ENCODE data around the gene PLCH1. TPM values are rescaled to one million over a fixed set of nuclear protein-coding genes. Genes with fewer than 3 reads are reported as not detected.

The PLCH1 gene
- total and polyA plus RNA-seq, 10 of the 15 experiments (the other 5 are each of a cell fraction or from before 2014, with no cell fraction given): 0.03 to 0.22 (median 0.04) TPM; not detected in 5

DNA sequence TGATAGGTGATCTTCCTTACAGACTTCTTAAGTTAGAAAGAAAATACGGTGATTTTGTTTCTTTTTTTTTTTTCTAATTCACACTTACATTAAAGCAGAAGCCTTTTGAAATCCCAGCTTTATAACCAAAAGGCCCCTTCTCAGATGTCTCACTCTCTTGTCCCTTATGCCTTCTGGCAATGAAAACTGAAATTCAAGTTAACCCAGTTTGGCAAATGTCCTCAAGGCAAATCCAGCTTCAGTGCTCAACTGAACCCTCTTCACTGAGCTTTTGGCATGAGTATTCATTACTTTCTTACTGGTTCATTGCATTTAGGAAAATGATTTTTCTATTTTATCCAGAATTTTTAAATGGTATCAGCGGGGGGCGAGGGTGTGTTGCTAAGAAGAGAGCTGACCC, 17.0 kb downstream of the PLCH1 start:
- RAD21 ChIA-PET (ENCODE audit: unreplicated experiment): no interaction called here
- H4K20me1 ChIP-seq (ENCODE audit: control insufficient read depth, insufficient read depth): no peaks in the 10 kb centered on the region
- TF ChIP-seq IRF4 (IDR thresholded peaks at IDR 0.05; ENCODE audit: low read depth, low read length) (no peak), DPF2 (IDR thresholded peaks at IDR 0.05) (no peak)
- 20% methylated on average over 3 of the region's 3 CpGs for WGBS (ENCODE audit: insufficient coverage, insufficient replicate concordance, low lambda C conversion rate, missing lambda C conversion rate)
- H3K27ac ChIP-seq (ENCODE audit: control insufficient read depth, insufficient read depth): no peak overlapping the region
- CTCF ChIA-PET: interaction anchor here (0.6 kb wide), 1 partner anchor 9 kb away, joined by 3 read pairs; no protein-coding TSS in a partner anchor
- no peaks in the 10 kb centered on the region for H3K36me3 ChIP-seq (ENCODE audit: control insufficient read depth in 2 of 2, insufficient read depth in 2 of 2, low read length in 1 of 2)
- H3K4me1 ChIP-seq (ENCODE audit: control insufficient read depth, insufficient read depth, low read length): no peaks in the 10 kb centered on the region
- no peak for ATAC-seq
- no peak overlapping the region for H3K4me3 ChIP-seq
- H3K79me2 ChIP-seq (ENCODE audit: control insufficient read depth, insufficient read depth, low read length): no peaks in the 10 kb centered on the region
- SMC1A ChIA-PET (ENCODE audit: uncharacterized antibody, unreplicated experiment): interaction anchor here (1.1 kb wide), 1 partner anchor 9 kb away, joined by 4 read pairs; no protein-coding TSS in a partner anchor
- POLR2A ChIA-PET: no interaction called here
- H3K9ac ChIP-seq (ENCODE audit: control insufficient read depth, insufficient read depth, low read length): no peak overlapping the region
- intact Hi-C loops (cut with micrococcal nuclease; ENCODE audit: unreplicated experiment) (no loop called here), in situ Hi-C loops (cut with MboI) (no loop called here)
- H2AFZ ChIP-seq (ENCODE audit: control insufficient read depth, low read depth, low read length): no peak overlapping the region
- no peaks in the 10 kb centered on the region for H3K9me3 ChIP-seq (replicated peaks; ENCODE audit: control insufficient read depth, insufficient read depth, low read length)
- H3K4me2 ChIP-seq (ENCODE audit: control insufficient read depth, insufficient read depth): no peak overlapping the region
- no peaks in the 10 kb centered on the region for H3K27me3 ChIP-seq (replicated peaks in 1 of 2; ENCODE audit: control insufficient read depth in 2 of 2, insufficient read depth in 2 of 2, low read length in 1 of 2)
- no peak for DNase-seq (ENCODE audit: low read depth, low spot score)
- no TSS peak for BruUV-seq (replicated peaks)
- no peak for FAIRE-seq

DNA sequence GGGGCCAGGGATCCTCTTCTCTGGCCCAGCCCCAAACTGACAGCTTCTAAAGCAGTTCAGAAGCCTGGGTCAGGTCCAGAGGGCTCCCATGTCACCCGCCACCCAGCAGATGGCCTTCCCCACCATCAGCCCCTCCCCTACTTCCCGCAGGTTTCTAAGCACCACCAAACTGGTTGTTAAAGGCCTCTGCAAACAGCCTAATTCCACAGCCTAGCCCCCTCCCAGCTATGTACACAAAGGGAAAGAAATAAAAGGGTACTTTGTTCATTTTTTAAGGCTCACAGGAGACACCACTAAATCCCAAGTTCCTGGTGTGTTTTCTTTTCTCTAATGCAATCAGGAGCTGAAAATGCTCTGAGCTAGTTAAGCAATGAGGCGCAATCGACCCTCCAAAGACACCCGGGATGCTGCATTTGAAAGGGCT, 30.6 kb downstream of the PLCH1 start:
- ChIA-PET SMC1A (ENCODE audit: uncharacterized antibody, unreplicated experiment) (interaction anchor here (0.8 to 1.1 kb wide), 2 partner anchors 12 to 818 kb away, joined by 3 to 4 read pairs; no protein-coding TSS in a partner anchor), RAD21 (ENCODE audit: unreplicated experiment) (interaction anchor here (1.2 kb wide), 1 partner anchor 156 kb away, joined by 4 read pairs; the partner anchor contains the start of gene GMPS), CTCF (interaction anchor here (3.1 to 3.7 kb wide), 2 partner anchors 13 to 92 kb away, joined by 16 to 20 read pairs; partner anchors contain the start of gene C3orf33), POLR2A (no interaction called here)
- H3K9me3 ChIP-seq (replicated peaks; ENCODE audit: control insufficient read depth, insufficient read depth, low read length): no peaks in the 10 kb centered on the region; the same call in 2 of the 3 replicates
- H3K27me3 ChIP-seq (replicated peaks in 1 of 2; ENCODE audit: control insufficient read depth in 2 of 2, insufficient read depth in 2 of 2, low read length in 1 of 2): no peaks in the 10 kb centered on the region
- no peaks in the 10 kb centered on the region for H3K36me3 ChIP-seq (ENCODE audit: control insufficient read depth in 2 of 2, insufficient read depth in 2 of 2, low read length in 1 of 2)
- WGBS (ENCODE audit: insufficient coverage, insufficient replicate concordance, low lambda C conversion rate, missing lambda C conversion rate): 70% methylated on average over 5 of the region's 5 CpGs
- ATAC-seq (no peak), DNase-seq (ENCODE audit: low read depth, low spot score) (no peak), FAIRE-seq (no peak)
- H3K27ac ChIP-seq (ENCODE audit: control insufficient read depth, insufficient read depth): no peak overlapping the region
- no peaks in the 10 kb centered on the region for H4K20me1 ChIP-seq (ENCODE audit: control insufficient read depth, insufficient read depth)
- no peak overlapping the region for H3K9ac ChIP-seq (ENCODE audit: control insufficient read depth, insufficient read depth, low read length)
- no peaks in the 10 kb centered on the region for H3K4me1 ChIP-seq (ENCODE audit: control insufficient read depth, insufficient read depth, low read length)
- H3K4me2 ChIP-seq (ENCODE audit: control insufficient read depth, insufficient read depth): no peak overlapping the region
- H3K79me2 ChIP-seq (ENCODE audit: control insufficient read depth, insufficient read depth, low read length): no peaks in the 10 kb centered on the region
- no peak overlapping the region for H2AFZ ChIP-seq (ENCODE audit: control insufficient read depth, low read depth, low read length)
- TF ChIP-seq CBX5 (IDR thresholded peaks at IDR 0.05; ENCODE audit: low read depth): no peak
- TF ChIP-seq NFXL1 (IDR thresholded peaks at IDR 0.05; ENCODE audit: borderline replicate concordance): no peak
- TF ChIP-seq HCFC1 (IDR thresholded peaks at IDR 0.05; ENCODE audit: low read length): no peak
- TF ChIP-seq NFYA (IDR thresholded peaks at IDR 0.05; ENCODE audit: borderline replicate concordance, low read depth, low read length): no peak
- TF ChIP-seq TAF1 (IDR thresholded peaks at IDR 0.05; ENCODE audit: borderline replicate concordance, low read depth, low read length): no peak
- TF ChIP-seq, protein P1, sequence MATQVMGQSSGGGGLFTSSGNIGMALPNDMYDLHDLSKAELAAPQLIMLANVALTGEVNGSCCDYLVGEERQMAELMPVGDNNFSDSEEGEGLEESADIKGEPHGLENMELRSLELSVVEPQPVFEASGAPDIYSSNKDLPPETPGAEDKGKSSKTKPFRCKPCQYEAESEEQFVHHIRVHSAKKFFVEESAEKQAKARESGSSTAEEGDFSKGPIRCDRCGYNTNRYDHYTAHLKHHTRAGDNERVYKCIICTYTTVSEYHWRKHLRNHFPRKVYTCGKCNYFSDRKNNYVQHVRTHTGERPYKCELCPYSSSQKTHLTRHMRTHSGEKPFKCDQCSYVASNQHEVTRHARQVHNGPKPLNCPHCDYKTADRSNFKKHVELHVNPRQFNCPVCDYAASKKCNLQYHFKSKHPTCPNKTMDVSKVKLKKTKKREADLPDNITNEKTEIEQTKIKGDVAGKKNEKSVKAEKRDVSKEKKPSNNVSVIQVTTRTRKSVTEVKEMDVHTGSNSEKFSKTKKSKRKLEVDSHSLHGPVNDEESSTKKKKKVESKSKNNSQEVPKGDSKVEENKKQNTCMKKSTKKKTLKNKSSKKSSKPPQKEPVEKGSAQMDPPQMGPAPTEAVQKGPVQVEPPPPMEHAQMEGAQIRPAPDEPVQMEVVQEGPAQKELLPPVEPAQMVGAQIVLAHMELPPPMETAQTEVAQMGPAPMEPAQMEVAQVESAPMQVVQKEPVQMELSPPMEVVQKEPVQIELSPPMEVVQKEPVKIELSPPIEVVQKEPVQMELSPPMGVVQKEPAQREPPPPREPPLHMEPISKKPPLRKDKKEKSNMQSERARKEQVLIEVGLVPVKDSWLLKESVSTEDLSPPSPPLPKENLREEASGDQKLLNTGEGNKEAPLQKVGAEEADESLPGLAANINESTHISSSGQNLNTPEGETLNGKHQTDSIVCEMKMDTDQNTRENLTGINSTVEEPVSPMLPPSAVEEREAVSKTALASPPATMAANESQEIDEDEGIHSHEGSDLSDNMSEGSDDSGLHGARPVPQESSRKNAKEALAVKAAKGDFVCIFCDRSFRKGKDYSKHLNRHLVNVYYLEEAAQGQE (IDR thresholded peaks at IDR 0.05; ENCODE audit: low read depth, low read length): no peak
- BruUV-seq (replicated peaks): no TSS peak
- no peak overlapping the region for H3K4me3 ChIP-seq
- in situ Hi-C loops (cut with MboI) (no loop called here), intact Hi-C loops (cut with micrococcal nuclease; ENCODE audit: unreplicated experiment) (no loop called here)
